Stimulated activated CD8-positive, alpha-beta memory T cell treated with anti-CD3 and anti-CD28 coated beads, Interleukin-4, amount 100 ng/mL, for 48 hours (primary cell): Measurements from ENCODE around the gene DHRS7.
A peak's percentile ranks its signal among the peaks of the same experiment; 100 is the strongest.
"Not testable (repeated sequence)": the region's sequence is repeated elsewhere in the genome, so short reads cannot be mapped to it uniquely, and the experiment has no call there.

Experiments used
- DNase-seq: peaks from one replicate; pipeline ENCODE4 v3.0.0-alpha.2; 2020

DHRS7 gene

DNA sequence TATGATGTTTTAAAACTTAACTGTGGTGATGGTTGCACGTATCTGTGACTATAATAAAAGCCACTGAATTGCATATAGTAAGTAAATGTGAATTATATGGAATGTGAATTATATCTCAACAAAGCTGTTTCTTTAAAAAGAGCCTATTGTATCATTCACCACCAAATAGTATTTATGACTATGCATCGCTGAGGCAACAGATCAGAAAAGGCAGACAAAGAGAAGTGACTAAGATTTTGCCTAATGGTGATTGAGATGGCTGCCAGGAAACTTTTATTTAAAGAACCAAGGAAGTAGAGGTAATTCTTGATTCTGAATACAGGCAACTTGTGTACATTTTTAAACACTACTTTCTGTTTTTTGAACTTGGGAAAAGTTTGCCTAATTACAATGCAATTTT is 31.7 kb downstream of the DHRS7 start:
- DNase-seq = no peak

DNA sequence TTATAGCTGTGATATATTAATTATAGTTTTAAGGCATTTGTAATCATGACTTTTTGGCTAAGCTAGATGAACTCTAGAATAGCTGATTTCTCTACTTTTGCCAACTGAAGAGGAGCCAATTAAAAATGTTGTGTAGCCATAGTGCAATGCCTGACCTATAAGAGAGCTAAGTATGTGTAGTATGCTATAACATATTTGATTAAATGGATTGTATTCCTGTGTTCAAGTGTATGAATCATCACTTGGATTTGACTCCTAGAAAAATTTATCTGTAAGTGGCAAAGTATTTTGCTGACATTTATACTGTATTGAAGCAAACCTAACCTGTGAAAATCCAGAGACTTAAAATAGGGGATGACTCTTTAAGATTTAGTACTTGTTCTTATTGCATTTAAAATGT is 39.3 kb downstream of the DHRS7 start:
- no peak for DNase-seq

DNA sequence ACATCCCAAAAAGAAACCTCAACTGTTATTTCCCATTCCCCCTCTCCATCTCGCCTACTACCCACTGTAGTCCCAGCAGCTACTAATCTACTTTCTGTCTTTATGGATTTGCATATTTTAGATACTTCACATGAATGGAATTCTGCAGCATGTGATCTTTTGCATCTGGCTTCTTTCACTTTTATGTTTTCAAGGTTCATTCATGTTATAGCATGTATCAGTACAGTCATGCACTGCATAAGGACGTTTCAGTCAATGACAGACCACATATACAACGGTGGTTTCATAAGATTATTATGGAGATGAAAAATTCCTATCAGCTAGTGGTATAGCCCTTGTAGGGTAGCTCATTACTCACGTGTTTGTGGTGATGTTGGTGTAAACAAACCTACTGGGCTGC is 49.0 kb downstream of the DHRS7 start:
- DNase-seq = no peak

DNA sequence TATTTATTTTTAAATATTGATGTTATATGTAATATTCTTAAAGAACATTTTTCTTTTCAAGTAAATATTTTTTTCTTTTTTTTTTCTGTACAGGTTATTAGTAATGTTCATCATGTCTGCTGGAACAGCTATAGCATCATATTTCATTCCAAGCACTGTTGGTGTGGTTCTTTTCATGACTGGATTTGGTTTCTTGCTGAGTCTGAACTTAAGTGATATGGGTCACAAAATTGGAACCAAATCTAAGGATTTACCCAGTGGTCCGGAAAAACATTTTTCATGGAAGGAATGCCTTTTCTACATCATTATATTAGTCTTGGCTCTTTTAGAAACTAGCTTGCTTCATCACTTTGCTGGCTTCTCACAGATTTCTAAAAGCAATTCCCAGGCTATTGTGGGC is 50.3 kb downstream of the DHRS7 start:
- no peak for DNase-seq

DNA sequence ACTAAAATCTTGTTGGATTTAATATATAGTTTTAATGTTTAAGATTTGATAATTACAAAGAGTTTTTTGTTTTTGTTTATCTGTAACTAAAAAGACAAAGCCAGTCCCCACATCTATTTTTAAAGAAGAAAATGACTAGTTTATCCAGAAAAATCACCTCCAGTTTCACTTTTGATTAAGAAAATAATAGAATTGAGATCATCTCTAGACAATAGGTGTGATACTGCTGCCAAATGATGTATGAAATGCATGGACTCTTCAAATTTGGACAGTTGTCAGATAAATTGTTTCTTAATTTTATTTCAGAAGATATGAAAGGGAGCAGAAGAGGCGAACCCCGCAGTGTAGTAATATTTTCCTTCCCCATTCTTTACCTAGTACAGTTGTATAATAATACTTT is 53.5 kb downstream of the DHRS7 start:
- no peak for DNase-seq

DNA sequence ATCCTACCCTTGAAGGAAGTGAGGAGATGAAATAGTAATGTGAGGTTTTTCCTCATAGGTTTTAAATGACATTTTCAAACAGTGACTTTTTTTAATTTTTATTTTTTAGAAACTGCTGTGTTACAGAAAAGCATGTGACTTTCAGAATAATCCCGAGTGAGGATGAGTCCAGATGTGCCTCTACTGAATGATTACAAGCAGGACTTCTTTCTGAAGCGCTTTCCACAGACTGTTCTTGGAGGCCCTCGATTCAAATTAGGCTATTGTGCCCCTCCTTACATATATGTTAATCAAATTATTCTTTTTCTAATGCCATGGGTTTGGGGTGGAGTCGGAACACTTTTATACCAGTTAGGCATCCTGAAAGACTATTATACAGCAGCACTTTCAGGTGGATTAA is 57.7 kb downstream of the DHRS7 start:
- DNase-seq = no peak

DNA sequence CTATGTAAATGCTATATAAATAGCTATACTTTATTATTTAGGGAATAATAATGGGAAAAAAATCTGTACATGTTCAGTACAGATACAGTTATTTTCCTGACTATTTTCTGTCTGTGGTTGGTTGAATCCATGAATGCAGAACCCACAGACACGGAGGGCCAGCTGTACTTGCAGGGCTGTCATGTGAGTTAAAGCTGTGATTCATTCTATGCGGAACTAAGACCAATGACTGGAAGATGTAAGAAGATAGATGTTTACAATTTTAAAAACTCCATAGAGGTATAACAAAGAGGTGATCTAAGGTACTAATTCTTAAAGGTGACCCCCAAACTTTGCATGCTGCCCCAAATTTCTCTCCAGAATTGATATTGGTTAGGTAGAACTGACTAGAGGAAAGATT is 58.9 kb downstream of the DHRS7 start:
- DNase-seq = no peak

DNA sequence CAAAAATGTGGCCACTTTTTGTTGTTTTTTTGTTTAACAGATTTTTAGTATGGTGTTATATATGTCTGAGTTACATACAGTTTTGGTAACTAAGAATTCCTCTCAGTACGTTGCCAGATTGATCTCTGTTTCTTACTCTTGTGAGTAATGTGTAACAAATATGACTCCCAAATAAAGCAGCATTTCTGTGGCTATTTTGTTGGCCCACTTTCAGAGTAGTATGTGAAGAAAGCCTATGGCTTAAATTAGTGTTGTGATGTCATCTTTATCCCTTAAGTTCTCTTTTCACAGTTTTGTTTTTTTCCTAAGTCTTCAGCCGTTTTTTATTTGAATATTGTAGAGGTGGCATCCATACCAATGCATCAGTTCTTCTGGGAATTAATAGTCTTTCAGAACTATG is 62.8 kb downstream of the DHRS7 start:
- no peak for DNase-seq

DNA sequence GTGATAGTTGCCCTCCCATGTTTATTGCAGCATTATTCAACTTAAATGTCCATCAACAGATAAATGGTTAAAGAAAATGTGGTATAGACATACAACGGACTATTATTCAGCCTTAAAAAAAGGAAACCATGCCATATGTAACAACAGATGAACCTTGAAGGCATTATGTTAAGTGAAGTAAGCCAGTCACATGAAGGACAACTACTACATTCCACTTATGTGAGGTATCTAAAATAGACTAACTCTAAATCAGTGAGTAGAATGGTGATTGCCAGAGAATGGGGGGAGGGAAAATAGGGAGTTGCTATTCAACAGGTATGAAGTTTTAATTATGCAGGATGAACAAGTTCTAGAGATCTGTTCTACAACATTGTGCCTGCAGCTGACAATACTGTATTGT is 63.4 kb downstream of the DHRS7 start:
- DNase-seq = no peak

DNA sequence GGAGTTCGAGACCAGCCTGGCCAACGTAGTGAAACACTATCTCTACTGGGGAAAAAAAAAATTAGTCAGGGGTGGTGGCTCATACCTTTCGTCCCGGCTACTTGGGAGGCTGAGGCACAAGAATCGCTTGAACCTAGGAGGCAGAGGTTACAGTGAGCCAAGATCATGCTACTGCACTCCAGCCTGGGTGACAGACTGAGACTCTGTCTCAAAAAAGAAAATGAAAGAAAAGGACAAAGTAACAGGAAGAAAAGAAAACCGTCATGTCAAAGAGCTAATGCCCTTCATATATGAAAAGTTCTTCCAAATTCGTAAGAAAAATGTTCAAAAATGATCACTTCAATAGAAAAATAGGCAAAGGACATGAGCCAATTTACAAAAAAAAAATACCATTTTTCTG is 65.3 kb downstream of the DHRS7 start:
- DNase-seq = not testable (repeated sequence)

DNA sequence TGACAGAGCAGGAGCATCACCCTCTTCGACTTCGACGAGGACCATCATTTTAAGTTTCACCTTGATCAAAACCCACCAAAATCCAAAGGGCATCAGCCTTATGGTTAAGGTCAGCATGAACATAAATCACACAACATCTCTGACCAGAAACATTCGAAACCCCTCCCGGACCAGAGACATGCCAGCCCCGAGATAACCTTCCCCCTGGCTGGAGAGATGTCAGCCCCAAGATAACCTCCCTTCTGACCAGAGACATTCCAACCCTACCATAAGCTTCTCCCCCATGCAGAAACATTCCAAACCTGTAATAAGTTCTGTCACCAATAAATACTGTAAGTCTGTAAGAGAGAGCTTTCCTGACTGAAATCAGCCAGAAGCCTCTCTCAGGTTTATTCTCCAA is 67.2 kb downstream of the DHRS7 start:
- DNase-seq = no peak

DNA sequence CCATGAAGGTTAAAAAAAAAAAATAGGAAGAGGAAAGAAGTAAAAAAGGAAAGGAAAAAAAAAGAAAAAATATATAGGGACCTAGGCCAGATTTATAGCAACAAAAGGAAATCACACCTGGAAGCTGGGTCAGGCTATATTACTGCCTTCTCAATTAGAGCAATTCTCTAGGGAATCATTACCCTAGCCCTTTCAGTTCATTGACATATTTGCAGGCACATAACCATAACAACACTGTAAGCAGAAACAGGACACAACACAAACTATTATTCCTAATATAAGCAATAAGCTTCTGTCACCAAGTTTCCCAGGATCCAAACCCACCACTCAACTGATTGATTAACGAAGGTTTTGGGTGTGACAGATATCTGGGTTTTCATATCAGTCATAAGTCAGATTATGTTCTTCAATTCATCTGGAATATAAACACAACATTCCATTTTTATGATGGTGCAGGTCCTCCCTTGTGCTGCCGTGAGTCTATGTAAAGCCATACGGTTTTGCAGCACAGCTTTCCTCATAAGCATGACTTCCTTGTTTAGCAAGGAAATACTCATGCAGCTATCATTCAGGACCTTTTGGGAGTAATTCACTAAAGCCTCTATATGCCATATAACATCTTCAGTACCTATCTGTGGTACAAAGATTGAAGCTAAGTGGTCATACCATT is 69.3 kb downstream of the DHRS7 start:
- DNase-seq = no peak

DNA sequence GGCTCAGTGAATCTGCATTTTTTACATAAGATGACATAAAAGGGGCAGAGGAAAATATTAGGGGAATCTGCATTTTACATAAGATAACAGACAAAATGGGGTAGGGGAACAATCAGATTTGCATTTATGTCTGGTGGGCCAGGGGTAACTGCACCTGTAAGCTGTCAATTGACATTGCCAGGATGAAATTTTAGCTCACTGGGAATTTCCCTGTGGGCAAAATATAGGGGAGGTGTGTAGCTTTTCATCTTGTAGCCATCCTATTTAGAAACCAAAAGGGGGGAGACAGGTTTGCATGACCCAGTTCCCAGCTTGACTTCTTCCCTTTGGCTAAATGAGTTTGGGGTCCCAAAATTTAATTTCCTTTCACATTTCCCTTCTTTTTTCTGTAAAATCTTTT is 70.0 kb downstream of the DHRS7 start:
- no peak for DNase-seq

DNA sequence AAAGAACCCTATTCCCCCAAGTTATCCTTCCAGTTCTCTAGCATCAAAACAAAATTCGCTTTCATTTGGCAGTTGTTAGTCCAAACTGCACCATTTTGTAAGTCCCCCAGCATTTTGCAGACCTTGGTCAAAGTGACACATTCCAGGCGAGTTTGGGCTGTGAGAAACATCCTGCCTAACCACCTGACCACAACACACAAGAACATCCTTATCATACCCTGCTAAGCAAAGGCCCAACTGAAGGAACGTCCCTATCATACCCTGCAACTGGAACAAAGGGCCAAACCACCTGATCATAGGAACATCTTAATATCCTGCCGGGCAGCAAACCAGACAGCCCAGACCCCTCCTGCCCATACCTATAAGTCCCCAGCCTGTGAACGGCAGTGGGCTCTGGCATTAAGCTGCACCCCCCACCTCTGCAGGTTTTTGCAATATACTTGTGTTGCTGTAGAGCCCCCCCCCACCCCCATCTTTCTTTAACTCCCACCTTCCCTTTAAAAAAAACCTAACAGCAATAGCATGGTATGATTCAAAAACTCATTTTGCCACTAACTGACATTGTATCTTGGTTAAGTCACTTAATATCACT is 70.8 kb downstream of the DHRS7 start:
- DNase-seq = peak; percentile 32
